Endometrial microvascular endothelial cells (primary cell): ENCODE measurements around the gene ASTL. TPM values are rescaled to one million over a fixed set of nuclear protein-coding genes. Genes with fewer than 3 reads are reported as not detected.

Experiments used
- in situ Hi-C: cut with HindIII; loops from 2 replicates; pipeline ENCODE4 v1.10.0; 2017; ENCODE audit warnings: low sequenced_read_pairs, low pct_unique_long_range_greater_than_20kb; ENCODE audit errors: inconsistent ontology term
- total RNA-seq: library from RNA; depleted of rRNA; stranded (reverse); fragments of >200 nt; gene quantifications from one replicate; pipeline ENCODE4 v1.2.3, GENCODE V29; 2015; ENCODE audit errors: inconsistent ontology term

Gene ASTL
- total RNA-seq, 1 donor from 2014 or later = not detected

- in situ Hi-C loops = no loop called here
These were observed 31.2 kb downstream of the ASTL start for GRCh38 chr2:96106991-96107707.

GRCh38 chr2:96105994-96106715 is 32.1 kb downstream of the ASTL start:
- in situ Hi-C loops = no loop called here

GRCh38 chr2:96105152-96105915 is 33.0 kb downstream of the ASTL start:
- in situ Hi-C loops = no loop called here

GRCh38 chr2:96104487-96104861 is 33.8 kb downstream of the ASTL start:
- in situ Hi-C loops = no loop called here

- in situ Hi-C loops = no loop called here
These were observed 34.4 kb downstream of the ASTL start for GRCh38 chr2:96103761-96104486.

GRCh38 chr2:96103187-96103601 is 35.1 kb downstream of the ASTL start:
- in situ Hi-C loops = no loop called here

- in situ Hi-C loops = no loop called here
These were observed 35.6 kb downstream of the ASTL start for GRCh38 chr2:96102596-96103186.

GRCh38 chr2:96100893-96101304 is 37.4 kb downstream of the ASTL start:
- in situ Hi-C loops = no loop called here

- in situ Hi-C loops = no loop called here
These were observed 38.2 kb downstream of the ASTL start for GRCh38 chr2:96099861-96100798.

- in situ Hi-C loops = no loop called here
These were observed 39.3 kb downstream of the ASTL start for GRCh38 chr2:96098900-96099590.

GRCh38 chr2:96097951-96098823 is 40.1 kb downstream of the ASTL start:
- in situ Hi-C loops = no loop called here

- in situ Hi-C loops = no loop called here
These were observed 40.9 kb downstream of the ASTL start for GRCh38 chr2:96097441-96097840.

GRCh38 chr2:96095116-96095636 is 43.1 kb downstream of the ASTL start:
- in situ Hi-C loops = no loop called here

- in situ Hi-C loops = no loop called here
These were observed 44.8 kb downstream of the ASTL start for GRCh38 chr2:96093528-96093927.

GRCh38 chr2:96092951-96093350 is 45.4 kb downstream of the ASTL start:
- in situ Hi-C loops = no loop called here

- in situ Hi-C loops = no loop called here
These were observed 45.8 kb downstream of the ASTL start for GRCh38 chr2:96092573-96092877.
